Stimulated activated naive CD4-positive, alpha-beta T cell treated with Interleukin-2 at 50 U/mL for 16 hours (primary cell): Measurements from ENCODE around the gene SRSF1.

Experiments
- DNase-seq: peaks from one replicate; lab custom pipeline; 2025; lab: John Stamatoyannopoulos, UW

Gene SRSF1

DNA sequence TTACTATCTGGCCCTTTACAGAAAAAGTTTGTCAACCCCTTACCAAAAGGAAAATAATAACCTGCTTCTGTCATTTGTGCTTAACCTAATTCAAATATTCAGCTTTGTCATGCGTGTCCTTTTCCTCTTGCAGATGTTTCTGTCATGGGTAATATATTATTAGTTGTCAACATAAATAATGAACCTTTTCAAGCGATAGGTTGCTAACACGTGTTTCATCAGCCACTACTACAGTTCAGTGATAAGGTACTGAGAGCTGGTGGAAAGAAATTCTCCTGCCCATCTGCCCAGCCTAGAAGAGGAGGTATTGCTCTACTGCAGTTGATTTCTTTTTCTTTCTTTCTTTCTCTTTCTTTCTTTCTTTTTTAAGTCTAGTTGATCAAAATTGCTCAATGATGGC, 12.0 kb upstream of the SRSF1 start:
- DNase-seq, result no peak

DNA sequence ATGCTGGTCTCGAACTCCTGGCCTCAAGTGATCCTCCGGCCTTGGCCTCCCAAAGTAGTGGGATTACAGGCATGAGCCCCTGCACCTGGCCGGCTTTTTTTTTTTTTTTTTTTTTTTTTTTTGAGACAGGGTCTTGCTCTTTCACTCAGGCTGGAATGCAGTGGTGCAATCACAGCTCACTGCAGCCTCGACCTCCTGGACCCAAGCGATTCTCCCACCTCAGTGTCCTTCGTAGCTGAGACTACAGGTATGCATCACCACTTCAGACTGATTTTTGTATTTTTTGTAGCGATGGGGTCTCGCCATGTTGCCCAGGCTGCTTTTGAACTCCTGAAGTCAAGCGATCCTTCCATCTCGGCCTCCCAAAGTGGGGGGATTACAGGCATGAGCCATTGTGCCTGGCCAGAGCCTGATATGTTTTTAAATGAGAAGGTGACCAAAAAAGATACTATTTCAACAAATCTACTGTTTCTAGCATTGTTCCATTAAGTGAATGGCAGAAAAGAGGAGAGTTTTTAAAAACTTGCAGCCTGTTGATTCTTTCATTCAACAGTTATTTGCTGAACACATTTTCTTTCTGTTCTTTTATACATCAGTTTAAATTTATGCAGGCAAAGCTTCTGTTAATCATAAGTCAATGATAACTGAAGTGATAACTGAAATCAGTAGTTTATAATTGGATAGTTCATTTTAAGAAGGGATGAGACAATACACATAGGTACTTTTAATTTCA, 3.2 kb upstream of the SRSF1 start:
- no peak for DNase-seq

DNA sequence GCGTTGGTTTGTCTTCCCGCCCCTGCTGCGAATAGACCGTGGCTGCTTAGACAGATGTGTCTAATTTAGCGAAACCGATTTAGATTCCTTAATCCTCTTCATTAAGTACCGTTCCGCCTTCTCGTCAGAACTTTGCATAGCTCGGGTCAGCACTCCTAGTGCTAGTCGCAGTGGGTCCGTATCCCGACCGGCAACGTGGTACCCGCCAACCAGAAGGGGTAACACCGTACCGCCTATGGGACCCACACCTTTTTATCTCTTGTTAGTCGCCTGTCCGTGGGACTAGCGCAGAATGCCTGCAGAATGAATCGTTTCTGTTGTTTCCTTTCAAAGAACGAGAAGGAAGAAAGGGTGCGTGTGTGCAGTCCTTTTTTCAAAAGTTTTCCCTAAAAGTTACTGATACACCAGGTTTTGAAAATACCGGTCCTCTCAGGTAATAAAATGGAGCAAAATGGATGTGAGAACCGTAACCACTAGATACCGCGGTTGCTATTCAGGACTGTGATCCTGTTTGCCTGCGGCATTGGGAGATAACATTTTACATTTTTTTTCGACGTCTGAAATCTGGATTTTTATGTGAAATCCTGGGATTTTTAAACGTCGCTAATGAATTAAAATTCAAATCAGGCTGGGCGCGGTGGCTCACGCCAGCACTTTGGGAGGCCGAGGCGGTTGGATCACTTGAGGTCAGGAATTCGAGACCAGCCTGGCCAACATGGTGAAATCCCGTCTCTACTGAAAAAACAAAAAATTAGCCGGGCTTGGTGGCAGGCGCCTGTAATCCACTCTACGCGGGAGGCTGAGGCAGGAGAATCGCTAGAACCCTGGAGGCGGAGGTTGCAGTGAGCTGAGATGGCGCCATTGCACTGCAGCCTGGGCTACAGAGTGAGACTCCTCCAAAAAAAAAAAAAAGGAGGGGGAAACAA, 998 bp upstream of the SRSF1 start:
- DNase-seq, result no peak

DNA sequence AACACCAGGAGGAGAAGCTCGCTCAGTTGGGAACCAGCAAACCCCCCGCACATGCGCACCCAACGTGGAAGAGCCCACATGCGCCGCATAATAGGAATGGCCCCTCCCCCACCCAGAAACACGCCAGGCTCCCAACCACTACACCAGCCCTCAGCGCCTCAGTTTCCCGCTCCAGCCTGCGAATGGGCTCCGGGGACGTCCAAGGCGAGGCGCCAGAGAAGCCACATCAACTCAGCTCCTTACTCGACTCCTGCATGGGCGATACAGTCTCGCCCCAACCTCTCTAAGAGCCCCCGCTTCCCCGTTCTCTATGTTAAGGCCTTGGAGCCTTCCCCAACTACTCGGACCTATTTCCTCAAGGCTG, 504 bp downstream of the SRSF1 start:
- peak; percentile 68 for DNase-seq

DNA sequence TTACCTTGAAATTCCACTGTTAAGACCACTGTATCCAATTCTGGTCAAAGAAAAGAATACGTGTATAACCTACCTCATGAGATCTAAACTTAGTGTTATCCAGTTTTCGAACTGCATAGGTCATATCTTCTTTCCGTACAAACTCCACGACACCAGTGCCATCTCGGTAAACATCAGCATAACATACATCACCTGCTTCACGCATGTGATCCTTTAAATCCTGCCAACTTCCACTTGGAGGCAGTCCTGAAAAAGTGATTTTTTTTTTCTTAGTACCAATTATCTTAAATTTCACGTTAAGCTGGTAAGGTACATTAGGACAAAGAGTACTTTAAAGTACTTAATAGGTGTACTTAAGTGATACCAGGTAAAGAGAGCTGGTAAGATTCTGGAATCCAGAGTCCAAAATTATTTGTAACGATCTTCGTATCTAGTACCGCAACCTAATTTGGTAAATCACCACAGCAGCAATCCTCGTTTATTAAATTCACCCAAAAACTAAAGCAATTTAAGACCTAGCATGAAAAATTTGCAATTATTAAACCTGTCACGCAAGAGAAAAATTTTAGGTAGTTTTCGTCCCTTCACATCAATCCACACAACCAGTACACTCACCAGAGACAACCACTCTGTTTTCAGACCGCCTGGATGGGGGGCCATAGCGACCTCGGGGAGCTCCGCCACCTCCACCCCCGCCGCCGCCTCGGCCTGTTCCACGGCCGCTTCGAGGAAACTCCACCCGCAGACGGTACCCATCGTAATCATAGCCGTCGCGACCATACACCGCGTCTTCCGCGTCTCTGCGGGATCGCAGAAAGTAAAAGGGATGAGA, 1.1 kb downstream of the SRSF1 start:
- DNase-seq, result peak; percentile 68

DNA sequence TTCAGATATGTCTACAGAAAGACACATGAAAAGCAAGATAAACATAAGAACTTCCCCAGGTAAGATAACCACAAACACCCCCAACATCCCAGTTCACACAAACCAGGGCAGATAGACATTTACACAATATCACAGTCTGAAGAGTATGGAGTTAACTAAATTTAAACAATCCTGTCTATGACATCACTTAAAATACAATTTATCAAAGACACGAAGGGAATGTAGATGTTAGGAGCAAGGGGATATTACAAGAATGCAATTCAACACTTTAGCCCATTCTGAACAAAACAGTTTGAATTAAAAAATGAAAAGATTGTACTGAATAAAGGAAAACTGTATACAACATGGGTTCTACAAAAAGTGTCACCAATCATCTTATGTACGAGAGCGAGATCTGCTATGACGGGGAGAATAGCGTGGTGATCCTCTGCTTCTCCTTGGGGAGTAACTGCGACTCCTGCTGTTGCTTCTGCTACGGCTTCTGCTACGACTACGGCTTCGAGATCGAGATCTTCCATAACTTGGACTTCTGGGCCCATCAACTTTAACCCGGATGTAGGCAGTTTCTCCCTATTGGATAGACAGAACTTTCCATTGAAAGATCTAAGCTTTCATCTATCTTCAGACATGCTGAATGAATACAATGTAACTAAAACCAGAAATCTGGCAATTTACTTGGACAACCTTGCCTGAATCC, 1.9 kb downstream of the SRSF1 start:
- DNase-seq, result no peak

DNA sequence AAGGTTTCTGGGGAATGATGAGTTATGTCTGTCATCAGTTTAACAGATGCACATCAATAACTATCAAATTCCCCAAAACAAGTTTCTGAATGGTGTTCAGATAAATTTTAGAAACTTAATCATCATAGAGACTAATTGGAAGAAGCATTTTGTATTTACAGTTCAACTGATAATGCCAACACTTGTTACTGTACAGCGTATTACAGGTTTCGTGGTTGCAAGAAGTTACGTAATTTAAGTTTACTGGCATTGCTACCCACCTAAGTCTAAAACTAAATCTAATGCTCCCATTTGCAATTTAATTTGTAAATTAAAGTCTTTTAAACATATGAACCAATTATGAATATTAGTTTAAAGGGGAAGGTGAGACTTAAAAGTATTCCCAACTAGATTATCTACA, 3.0 kb downstream of the SRSF1 start:
- no peak for DNase-seq

DNA sequence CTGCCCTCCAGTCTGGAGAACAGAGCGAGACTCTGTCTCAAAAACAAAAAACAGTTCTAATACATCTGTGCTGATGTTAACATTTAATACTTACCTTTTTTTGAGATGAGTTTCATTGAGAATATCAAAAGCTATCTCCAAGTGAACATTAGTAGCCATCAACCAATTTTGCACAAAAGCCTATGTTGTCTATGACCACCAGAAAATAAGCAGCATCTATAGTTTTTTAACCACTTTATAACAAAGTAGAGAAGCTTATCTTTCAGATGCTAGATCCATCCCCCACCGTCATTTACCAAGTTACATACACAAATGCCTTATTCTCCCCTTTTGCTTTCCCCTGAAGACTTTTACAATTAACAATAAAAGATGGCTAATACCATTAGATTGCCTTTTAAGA, 4.1 kb downstream of the SRSF1 start:
- no peak for DNase-seq

DNA sequence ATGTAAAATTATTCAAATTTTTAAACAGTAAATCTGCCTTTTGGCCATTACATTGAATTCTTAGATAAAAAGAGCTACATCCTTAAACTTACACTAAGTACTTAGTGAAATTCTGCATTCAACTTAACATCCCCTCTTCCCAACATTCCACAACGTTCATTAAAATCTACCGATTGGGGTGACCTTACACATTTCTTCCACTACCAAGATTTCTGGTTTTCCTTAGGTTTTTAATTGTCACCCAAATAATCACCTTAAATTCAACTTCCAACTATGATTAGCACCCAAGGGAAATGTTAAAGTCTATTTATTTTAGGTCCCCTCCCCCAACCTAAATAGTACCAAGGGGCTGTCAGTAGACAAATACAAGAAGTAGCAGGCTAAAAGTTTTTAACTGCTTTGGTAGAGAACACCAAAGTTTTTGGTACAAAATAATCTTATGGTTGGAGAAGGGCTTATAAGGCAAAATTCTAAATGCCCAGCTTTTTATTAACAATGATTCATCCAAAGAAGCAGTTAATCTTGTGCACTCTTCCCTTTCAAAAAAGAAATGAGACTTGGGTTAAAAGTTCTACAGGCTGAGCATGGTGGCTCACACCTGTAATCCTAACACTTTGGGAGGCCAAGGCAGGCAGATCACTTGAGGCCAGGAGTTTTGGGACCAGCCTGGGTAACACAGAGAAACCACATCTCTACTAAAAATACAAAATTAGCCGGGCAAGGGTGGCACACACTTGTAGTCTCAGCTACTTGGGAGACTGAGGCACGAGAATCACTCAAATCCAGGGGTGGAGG, 4.7 kb downstream of the SRSF1 start:
- DNase-seq, result no peak

DNA sequence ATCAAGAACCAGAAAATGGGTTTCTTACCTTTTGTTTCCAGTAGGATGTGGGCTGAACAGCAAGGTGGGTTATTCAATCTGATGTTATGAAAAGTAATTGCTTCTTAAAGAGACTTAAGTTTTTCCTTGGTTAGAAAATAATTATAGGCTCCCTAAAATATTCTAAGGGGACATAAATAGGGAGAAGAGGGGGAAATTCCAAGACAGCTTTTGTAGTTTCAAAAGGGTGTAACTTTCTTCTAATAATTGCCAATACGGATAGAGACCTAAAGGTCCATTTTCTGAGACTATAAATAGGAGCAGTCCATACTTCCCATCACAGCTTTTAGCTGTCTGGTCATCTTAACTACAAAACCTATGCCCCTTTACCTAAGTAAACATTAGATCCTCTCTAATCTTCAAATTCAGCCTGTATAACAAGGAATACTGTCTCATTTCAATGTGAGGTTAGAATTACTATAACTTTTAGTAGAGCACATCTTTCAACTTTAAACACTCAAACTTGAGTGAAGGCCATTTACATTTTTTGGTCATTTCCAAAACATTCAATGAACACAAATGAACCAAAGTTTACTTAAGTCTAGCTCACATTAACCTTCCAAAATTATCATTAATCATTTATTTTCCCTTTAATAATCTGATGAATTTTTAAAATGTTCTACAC, 5.5 kb downstream of the SRSF1 start:
- no peak for DNase-seq

DNA sequence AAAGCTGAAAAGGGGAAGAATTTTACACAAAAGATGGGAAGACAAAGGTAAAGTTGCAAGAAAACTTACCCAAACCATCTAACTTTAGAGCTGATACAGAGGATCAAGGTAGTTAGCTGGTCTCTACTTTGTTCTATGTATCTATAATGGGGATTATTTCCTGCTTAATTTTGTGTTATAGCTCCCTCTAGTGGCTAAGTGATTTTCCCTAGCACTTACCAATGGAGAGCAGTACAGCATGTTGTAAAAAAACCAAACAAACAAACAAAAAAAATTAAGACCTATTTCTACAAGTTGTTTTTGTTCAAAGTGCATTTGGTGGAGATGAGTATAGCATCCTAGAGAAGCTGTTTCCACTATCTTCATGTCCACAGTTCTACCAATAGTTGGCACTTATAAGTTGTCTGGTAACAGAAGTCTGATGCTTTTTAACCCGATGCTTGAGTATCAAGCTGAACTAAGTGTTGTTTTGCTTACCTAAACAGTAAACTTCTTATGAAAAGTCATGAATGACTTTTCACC, 7.5 kb downstream of the SRSF1 start:
- DNase-seq, result no peak

DNA sequence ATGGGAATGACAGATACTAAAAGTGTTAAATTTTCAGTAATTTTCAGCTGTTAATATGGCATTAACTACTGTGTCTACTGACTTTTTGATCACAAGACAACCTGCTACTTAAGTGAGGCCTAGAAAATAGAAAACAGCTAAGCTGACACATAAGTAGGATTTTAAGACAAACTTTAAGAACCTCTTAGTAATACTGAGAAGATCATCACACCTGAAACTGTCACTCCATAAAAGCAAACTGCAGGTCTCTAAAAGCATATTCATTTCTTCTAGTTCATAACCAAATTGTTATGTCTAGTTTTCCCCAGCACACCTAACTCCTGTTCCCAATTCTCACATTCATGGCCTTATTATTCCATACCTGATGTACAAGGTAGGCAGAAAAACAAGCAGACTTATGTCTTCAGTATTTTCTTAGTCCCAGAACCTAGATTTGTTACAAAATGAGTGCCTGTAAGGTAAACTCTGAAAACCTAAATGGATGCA, 8.0 kb downstream of the SRSF1 start:
- no peak for DNase-seq

DNA sequence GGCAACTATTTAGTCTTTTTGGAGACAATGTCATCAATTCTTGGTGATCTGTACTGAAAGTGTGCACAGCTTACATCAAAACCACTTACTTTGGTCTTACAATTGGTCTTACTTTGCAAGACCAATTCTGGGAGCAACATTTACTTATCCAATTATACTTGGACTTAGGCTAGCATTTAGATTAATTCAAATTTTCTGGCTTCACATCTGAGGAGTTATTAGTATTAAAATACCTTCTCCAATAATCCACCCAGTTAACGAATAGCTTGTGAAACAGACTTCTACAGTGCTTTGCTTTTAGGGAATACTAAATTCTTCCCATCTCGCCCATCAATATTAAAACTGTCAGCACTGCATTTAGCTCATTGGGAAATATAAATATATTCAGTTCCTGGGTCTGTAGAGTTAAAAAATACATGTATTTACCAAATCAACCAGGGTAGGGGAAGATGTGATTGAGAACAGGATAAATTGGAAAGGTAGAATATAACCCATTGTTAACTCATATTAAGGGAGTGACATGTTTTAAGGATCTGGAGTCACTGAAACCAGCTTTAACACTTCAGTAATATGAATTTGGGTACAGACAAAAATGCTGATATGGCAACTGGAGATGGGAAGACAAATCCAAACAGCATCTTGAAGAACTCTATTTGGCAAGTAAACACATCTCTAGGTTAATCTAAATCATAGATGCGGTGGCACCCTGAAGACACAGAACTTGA, 9.8 kb downstream of the SRSF1 start:
- no peak for DNase-seq

DNA sequence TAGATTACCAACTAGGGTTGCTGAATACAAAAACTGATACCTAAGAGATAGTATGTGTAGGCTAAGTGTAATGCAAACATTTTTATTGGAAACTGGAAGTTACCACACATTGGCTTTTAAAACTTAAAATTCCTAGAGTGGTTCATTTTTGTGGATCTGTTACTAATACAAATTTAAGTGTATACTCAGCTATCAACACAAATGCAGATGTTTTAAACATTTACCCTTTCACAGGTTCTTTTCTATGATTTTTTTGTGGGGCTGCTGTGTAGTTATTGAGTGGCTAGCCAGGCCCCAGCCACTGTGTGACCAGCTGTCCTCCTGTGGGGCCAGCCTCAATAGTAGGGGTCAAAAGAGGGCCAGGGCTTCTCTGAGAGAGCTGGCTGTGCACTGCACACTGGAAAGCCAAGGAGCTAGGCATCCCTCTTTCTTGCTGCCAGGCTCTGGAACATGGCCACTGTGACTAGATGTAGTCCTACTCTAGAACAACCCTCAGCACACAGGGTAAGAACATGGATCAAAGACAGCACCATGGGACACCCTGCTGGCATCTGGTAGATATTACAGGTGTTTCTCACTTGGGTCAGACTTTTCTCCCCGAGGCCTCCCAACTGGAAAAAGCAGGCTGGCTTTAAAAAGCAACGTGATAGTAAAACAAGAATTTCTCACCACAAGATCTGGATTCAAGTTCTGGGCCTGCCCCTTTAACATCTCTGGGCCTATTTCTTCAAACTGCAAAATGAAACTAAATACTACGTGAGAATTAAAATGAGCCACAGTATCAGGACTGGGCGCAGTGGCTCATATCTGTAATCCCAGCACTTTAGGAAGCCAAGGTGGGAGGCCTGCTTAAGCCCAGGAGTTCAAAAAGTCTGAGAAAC, 11.7 kb downstream of the SRSF1 start:
- peak; percentile 48 for DNase-seq

DNA sequence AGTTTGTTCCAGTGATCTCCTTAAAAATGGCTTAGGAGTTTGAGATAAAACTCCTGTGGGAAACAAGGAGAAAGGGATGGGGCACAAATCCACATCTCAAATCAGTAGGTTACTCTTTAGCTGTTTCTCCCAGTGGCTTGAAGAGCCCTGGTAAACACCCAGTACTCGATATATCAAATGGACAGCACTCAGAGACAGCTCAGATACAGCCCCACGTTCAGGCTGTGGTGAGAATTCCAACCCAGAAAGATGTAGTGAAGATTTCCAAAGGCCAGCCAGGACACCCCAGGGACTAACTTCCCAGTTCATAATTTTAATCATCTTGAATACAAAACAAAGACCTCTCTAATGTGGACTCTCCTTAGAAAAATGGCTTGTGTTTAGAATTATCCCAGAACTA, 12.6 kb downstream of the SRSF1 start:
- no peak for DNase-seq

DNA sequence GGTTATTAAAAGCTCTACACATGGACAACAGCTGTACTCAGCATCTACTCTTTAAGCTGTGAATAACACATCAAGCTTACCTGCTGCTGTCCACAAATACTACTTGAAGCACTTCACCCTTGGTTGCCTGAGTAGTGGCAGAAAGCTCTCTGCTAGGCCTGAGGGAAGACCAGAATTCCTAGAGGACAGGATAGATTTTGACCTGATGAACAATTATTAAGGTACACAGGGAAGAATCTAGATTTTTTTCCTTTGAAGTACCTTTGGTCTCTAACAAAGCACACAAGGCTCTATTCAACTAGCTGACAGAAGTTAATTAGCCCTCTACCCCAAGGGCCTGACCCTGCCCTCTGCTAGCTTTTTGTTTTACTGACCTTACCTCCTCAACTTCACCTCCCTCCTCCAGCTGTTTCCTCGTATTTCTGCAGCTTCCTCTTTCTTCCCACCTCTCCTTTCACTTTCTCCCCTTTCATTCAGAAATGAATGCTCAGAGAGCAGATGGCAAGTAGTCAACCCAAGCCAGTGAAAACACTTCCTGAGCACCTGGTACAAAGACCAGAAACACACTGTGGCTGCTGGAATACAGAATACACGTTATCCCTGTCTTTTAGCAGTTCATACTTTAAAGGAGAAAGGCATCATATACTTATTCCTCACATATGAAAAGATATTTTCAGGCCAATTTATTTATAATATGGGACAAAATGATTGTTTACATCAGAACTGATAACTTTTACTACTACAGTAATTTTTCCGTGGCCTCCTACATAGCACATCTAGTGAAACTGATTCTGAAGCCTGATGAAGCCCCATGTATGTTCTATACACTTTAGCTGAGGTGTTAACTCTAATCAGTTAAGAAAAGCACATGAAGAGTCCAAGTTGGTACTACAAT, 13.3 kb downstream of the SRSF1 start:
- no peak for DNase-seq

DNA sequence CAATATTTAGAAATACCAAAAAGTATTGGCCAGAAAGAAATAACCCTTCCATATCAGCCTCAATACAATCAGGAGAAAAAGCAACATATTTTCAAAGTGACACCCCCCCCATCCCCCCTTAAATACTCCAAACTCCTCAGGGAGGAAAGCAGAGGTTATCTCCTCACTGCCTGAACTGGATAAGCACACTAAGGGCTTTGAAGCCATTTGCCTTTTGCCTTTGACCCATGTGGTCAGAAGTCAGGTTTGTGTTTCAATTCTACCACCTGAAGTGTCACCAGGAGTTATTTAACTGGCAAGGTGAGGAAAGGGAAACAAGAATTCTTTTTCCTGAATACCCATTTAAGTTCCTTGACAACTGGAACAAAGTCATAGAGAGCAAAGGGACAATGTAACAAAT, 15.5 kb downstream of the SRSF1 start:
- no peak for DNase-seq
